OCI-LY1 (cell line): Measurements from ENCODE around the gene CHST6.

ENCODE experiments used
- CTCF ChIP-seq: fragments of 200-600 bp; sonication (generic), shearing (Covaris generic); IDR thresholded peaks from 2 replicates; pipeline ENCODE4 v1.5.1; 2017; ENCODE audit warnings: mild to moderate bottlenecking, antibody characterized with exemption, low read length, moderate library complexity, mixed read lengths
- EZH2 ChIP-seq: fragments of 200-600 bp; sonication (generic), shearing (Covaris generic); IDR thresholded peaks from 2 replicates; pipeline ENCODE4 v1.8.0; 2017; ENCODE audit warnings: borderline replicate concordance, mixed run types, mild to moderate bottlenecking, antibody characterized with exemption, low read length, moderate library complexity, mixed read lengths

- TF ChIP-seq CTCF (no peak), EZH2 (no peak)
These were observed 36.8 kb downstream of the CHST6 start for GRCh38 chr16:75458439-75458838.
